B cell (primary cell): ENCODE measurements around the gene MESP2. TPM values are rescaled to one million over a fixed set of nuclear protein-coding genes. Genes with fewer than 3 reads are reported as not detected.

Experiments
- ATAC-seq: fragments of 200-7000 bp; cut with Tn5 transposase; one replicate; pipeline ENCODE4 v1.10.0; 2021; ENCODE audit warnings: low read depth, mild to moderate bottlenecking, moderate number of reproducible peaks, moderate library complexity
- CTCF ChIA-PET: fragments of 350-600 bp; sonication (Branson Sonifier 250); formaldehyde crosslinking; loops from one replicate; lab custom pipeline; 2021; ENCODE audit warnings: antibody characterized with exemption, inconsistent platforms; lab: Charles Lee
- POLR2A ChIA-PET: fragments of 350-600 bp; sonication (Branson Sonifier 250); formaldehyde crosslinking; loops from one replicate; lab custom pipeline; 2021; ENCODE audit warnings: antibody characterized with exemption; lab: Charles Lee
- DNase-seq: peaks from one replicate; pipeline ENCODE4 v3.0.0; 2013
- H2AFZ ChIP-seq: 2 replicates; pipeline ENCODE4 v1.6.1; 2012; ENCODE audit warnings: mild to moderate bottlenecking, low read depth, low read length; ENCODE audit not compliant: insufficient read depth, poor library complexity, severe bottlenecking
- H3K27ac ChIP-seq, 2 donors: 1 replicate in 1 of 2; 2 replicates in 1 of 2; pipeline ENCODE4 v1.5.1; 2012 to 2013; ENCODE audit warnings: low read length in 2 of 2, mild to moderate bottlenecking in 2 of 2, moderate library complexity in 1 of 2
- H3K27me3 ChIP-seq, 4 experiments: fragments of 200-600 bp in 1 of 4; sonication (generic) in 1 of 4; replicated peaks in 1 of 4; 1 replicate in 2 of 4; 2 replicates in 2 of 4; pipeline versions ENCODE4 v1.6.1 to v1.7.0; 2013 to 2016; ENCODE audit warnings: low read length in 3 of 4, mild to moderate bottlenecking in 2 of 4, mixed read lengths in 1 of 4, moderate library complexity in 1 of 4; ENCODE audit not compliant: insufficient read depth in 4 of 4, control insufficient read depth in 3 of 4; ENCODE audit errors: control extremely low read depth in 1 of 4
- H3K36me3 ChIP-seq, 2 experiments: replicated peaks in 1 of 2; 1 replicate in 1 of 2; 2 replicates in 1 of 2; pipeline versions ENCODE4 v1.6.1 to v1.7.1; 2013; ENCODE audit warnings: low read length in 1 of 2; ENCODE audit not compliant: insufficient read depth in 2 of 2, control insufficient read depth in 1 of 2; ENCODE audit errors: control extremely low read depth in 1 of 2, extremely low read depth in 1 of 2
- H3K4me1 ChIP-seq, 2 donors: fragments of 200-600 bp in 1 of 2; sonication (generic) in 1 of 2; 1 replicate in 1 of 2; 2 replicates in 1 of 2; pipeline versions ENCODE4 v1.5.1 to v1.6.1; 2013 to 2017; ENCODE audit warnings: low read length in 2 of 2; ENCODE audit not compliant: control insufficient read depth in 2 of 2, insufficient read depth in 2 of 2
- H3K4me2 ChIP-seq: replicated peaks from 2 replicates; pipeline ENCODE3; 2012; ENCODE audit warnings: mild to moderate bottlenecking, low read depth, low read length; ENCODE audit not compliant: poor library complexity, severe bottlenecking
- H3K4me3 ChIP-seq, 5 experiments: fragments of 200-600 bp in 1 of 5; sonication (generic) in 1 of 5; 1 replicate in 3 of 5; 2 replicates in 2 of 5; pipeline versions ENCODE4 v1.5.1 to v1.7.0; 2011 to 2016; ENCODE audit warnings: low read length in 4 of 5, mild to moderate bottlenecking in 4 of 5, low read depth in 2 of 5, control low read depth in 1 of 5, moderate library complexity in 1 of 5; ENCODE audit not compliant: insufficient read depth in 1 of 5; ENCODE audit errors: control extremely low read depth in 1 of 5, extremely low read depth in 1 of 5
- H3K79me2 ChIP-seq: fragments of 200-600 bp; sonication (generic); one replicate; pipeline ENCODE4 v1.6.0; 2016; ENCODE audit warnings: low read length; ENCODE audit not compliant: control insufficient read depth, insufficient read depth
- H3K9ac ChIP-seq: fragments of 200-600 bp; sonication (generic); 2 replicates; pipeline ENCODE4 v1.6.1; 2017; ENCODE audit warnings: mild to moderate bottlenecking, low read length, moderate library complexity
- H3K9me3 ChIP-seq, 3 donors: one replicate each; pipeline versions ENCODE4 v1.6.1 to v1.7.1; 2013; ENCODE audit warnings: low read length in 2 of 3; ENCODE audit not compliant: control insufficient read depth in 2 of 3, insufficient read depth in 1 of 3; ENCODE audit errors: control extremely low read depth in 1 of 3
- H4K20me1 ChIP-seq: 2 replicates; pipeline ENCODE4 v1.6.0; 2012; ENCODE audit warnings: mild to moderate bottlenecking, low read length; ENCODE audit not compliant: insufficient read depth, control insufficient read depth, poor library complexity, severe bottlenecking
- H3K27ac Mint-ChIP-seq: one replicate; pipeline ENCODE4 v1.8.0; 2021; ENCODE audit warnings: mixed read lengths
- H3K27me3 Mint-ChIP-seq: one replicate; pipeline ENCODE4 v1.8.0; 2021; ENCODE audit warnings: mixed read lengths
- H3K4me1 Mint-ChIP-seq: one replicate; pipeline ENCODE4 v1.8.0; 2021; ENCODE audit warnings: mixed read lengths
- H3K4me3 Mint-ChIP-seq: one replicate; pipeline ENCODE4 v1.8.0; 2021; ENCODE audit warnings: mixed read lengths
- H3K9me3 Mint-ChIP-seq: one replicate; pipeline ENCODE4 v1.8.0; 2022; ENCODE audit warnings: mixed read lengths; ENCODE audit not compliant: insufficient read depth
- EZH2 ChIP-seq: IDR thresholded peaks from 2 replicates; pipeline ENCODE4 v1.6.1; 2012; ENCODE audit warnings: borderline replicate concordance, low read depth, mild to moderate bottlenecking, moderate library complexity, low read length; ENCODE audit not compliant: insufficient read depth, poor library complexity, severe bottlenecking
- WGBS: methylation state at CpG from one replicate; pipeline ENCODE4 v1.1.5; 2013; ENCODE audit warnings: missing lambda C conversion rate; ENCODE audit not compliant: insufficient coverage; 5-methylcytosine and 5-hydroxymethylcytosine counted together
- intact Hi-C: fragments of 100-400 bp; cut with micrococcal nuclease; formaldehyde crosslinking; loops from one replicate; pipeline ENCODE4 v1.10.0; 2022
- polyA plus RNA-seq: library from polyadenylated mRNA; depleted of rRNA; stranded (reverse); fragments of >200 nt; gene quantifications from 2 replicates; pipeline ENCODE4 v1.2.3, GENCODE V29; 2012
- total RNA-seq, 2 donors: library from RNA; stranded (reverse); fragments of 120-200 nt in 1 of 2; gene quantifications; 1 replicate in 1 of 2; 2 replicates in 1 of 2; pipeline versions ENCODE4 v1.2.3 to v1.2.4, GENCODE V29; 2013 to 2022
- TF ChIP-seq, protein P1 (sequence below): fragments of 200-600 bp; IDR thresholded peaks from one replicate; pipeline ENCODE4 v1.8.0; 2022; ENCODE audit warnings: antibody characterized with exemption, mild to moderate bottlenecking

MESP2 gene
- total and polyA plus RNA-seq, 2 donors (not counting 1 experiment from before 2014, with no cell fraction given): not detected

DNA sequence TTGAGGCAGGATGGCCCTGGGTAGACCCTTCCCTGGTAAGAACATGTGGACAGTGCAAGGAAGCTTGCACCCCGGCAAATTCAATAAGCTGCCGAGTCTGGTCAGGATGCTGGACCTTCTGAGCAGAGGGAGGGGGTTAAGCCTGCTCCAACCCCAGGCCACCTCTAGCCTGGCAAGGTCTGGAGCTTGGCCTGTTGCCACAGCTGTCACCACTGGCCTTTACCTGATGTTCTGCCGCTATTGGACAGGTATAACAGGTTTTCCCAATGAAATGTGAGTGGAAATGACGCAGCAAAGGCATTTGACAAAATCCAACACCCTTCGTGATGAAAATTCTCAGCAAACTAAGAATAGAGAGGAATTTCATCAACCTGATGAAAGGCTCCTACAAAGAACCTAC is 24.4 kb upstream of the MESP2 start:
- 100% methylated on average over 2 of the region's 5 CpGs for WGBS
- ChIA-PET POLR2A (no interaction called here), CTCF (interaction anchor here (1.1 to 5.6 kb wide), 5 partner anchors 9 to 335 kb away, joined by 3 to 27 read pairs (median 21); no protein-coding TSS in a partner anchor)
- H3K4me1 ChIP-seq: peaks cover 11 to 13% of the 10 kb centered on the region in 2 donors
- Mint-ChIP-seq H3K4me3 (peak overlapping the region; percentile 69), H3K27ac (no peak overlapping the region), H3K27me3 (peaks cover 21% of the 10 kb centered on the region), H3K4me1 (peaks cover 6% of the 10 kb centered on the region), H3K9me3 (no peaks in the 10 kb centered on the region)
- no peak overlapping the region for H3K27ac ChIP-seq
- no peaks in the 10 kb centered on the region for H3K79me2 ChIP-seq
- no peaks in the 10 kb centered on the region for H4K20me1 ChIP-seq
- DNase-seq (no peak), ATAC-seq (no peak)
- H3K27me3 ChIP-seq: peaks cover 0 to 10% (median 4%) of the 10 kb centered on the region in 4 experiments
- intact Hi-C loops: loop anchor here (2.0 kb wide), 1 partner anchor 25 kb away; the partner anchor contains the start of gene MESP2
- H3K4me3 ChIP-seq: peak overlapping the region in 1 of 5 experiments; percentile 64
- peak overlapping the region; percentile 97 for H2AFZ ChIP-seq
- no peak overlapping the region for H3K9ac ChIP-seq
- TF ChIP-seq, protein P1, sequence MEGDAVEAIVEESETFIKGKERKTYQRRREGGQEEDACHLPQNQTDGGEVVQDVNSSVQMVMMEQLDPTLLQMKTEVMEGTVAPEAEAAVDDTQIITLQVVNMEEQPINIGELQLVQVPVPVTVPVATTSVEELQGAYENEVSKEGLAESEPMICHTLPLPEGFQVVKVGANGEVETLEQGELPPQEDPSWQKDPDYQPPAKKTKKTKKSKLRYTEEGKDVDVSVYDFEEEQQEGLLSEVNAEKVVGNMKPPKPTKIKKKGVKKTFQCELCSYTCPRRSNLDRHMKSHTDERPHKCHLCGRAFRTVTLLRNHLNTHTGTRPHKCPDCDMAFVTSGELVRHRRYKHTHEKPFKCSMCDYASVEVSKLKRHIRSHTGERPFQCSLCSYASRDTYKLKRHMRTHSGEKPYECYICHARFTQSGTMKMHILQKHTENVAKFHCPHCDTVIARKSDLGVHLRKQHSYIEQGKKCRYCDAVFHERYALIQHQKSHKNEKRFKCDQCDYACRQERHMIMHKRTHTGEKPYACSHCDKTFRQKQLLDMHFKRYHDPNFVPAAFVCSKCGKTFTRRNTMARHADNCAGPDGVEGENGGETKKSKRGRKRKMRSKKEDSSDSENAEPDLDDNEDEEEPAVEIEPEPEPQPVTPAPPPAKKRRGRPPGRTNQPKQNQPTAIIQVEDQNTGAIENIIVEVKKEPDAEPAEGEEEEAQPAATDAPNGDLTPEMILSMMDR: no peak
- no peak for TF ChIP-seq EZH2
- H3K4me2 ChIP-seq: peak overlapping the region; percentile 93
- H3K36me3 ChIP-seq: no peaks in the 10 kb centered on the region
- no peaks in the 10 kb centered on the region for H3K9me3 ChIP-seq

DNA sequence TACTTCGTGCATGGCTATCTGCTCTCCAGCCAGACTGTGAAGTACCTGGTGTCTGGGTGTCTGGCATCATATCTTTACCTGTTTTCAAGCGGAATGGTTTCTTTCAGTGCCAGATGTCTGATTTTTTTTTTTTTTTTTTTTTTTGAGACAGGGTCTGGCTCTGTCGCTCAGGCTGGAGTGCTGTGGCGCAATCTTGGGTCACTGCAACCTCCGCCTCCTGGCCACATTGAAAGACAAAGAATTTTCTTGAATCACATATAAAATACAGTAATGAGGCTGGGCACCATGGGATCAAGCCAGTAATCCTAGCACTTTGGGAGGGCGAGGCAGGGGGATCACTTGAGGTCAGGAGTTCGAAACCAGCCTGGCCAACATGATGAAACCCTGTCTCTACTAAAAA is 22.3 kb upstream of the MESP2 start:
- Histone ChIP-seq H2AFZ (no peak overlapping the region), H3K9me3 (no peaks in the 10 kb centered on the region), H3K27me3 (peaks cover 0 to 10% (median 4%) of the 10 kb centered on the region in 4 experiments), H4K20me1 (no peaks in the 10 kb centered on the region), H3K4me3 (no peak overlapping the region), H3K4me1 (peaks cover 11 to 13% of the 10 kb centered on the region in 2 donors), H3K79me2 (no peaks in the 10 kb centered on the region), H3K4me2 (no peak overlapping the region), H3K9ac (no peak overlapping the region), H3K27ac (no peak overlapping the region), H3K36me3 (no peaks in the 10 kb centered on the region)
- ChIA-PET POLR2A (no interaction called here), CTCF (interaction anchor here (0.7 to 5.6 kb wide), 4 partner anchors 7 to 316 kb away, joined by 3 to 27 read pairs (median 15); no protein-coding TSS in a partner anchor)
- Mint-ChIP-seq H3K4me1 (peaks cover 6% of the 10 kb centered on the region), H3K4me3 (no peak overlapping the region), H3K9me3 (no peaks in the 10 kb centered on the region), H3K27ac (no peak overlapping the region), H3K27me3 (peaks cover 16% of the 10 kb centered on the region)
- DNase-seq: no peak
- intact Hi-C loops: no loop called here
- TF ChIP-seq, protein P1: no peak
- no peak for TF ChIP-seq EZH2
- no peak for ATAC-seq
- WGBS: 96% methylated on average over 2 of the region's 7 CpGs
